Mesenchymal stem cell (in vitro differentiated cells and primary cell): ENCODE results near the gene RC3H1.
"Not testable (repeated sequence)": the region's sequence is repeated elsewhere in the genome, so short reads cannot be mapped to it uniquely, and the experiment has no call there.

Source experiments
- DNase-seq: peaks from one replicate; pipeline ENCODE4 v3.0.0-alpha.2; 2013
- H2AFZ ChIP-seq: one replicate; pipeline ENCODE4 v1.6.1; 2013; ENCODE audit warnings: low read depth, mild to moderate bottlenecking, control low read depth, inconsistent platforms, low read length, moderate library complexity
- H2AK5ac ChIP-seq: 2 replicates; pipeline ENCODE4 v1.6.1; 2013; ENCODE audit warnings: low read length, moderate library complexity, mild to moderate bottlenecking, inconsistent platforms; ENCODE audit not compliant: severe bottlenecking
- H2BK120ac ChIP-seq: one replicate; pipeline ENCODE4 v1.6.1; 2013; ENCODE audit warnings: low read depth, mild to moderate bottlenecking, inconsistent platforms, low read length, moderate library complexity
- H2BK12ac ChIP-seq, 2 experiments: one replicate each; pipeline ENCODE4 v1.6.1; 2013; ENCODE audit warnings: inconsistent platforms in 2 of 2, low read length in 2 of 2, mild to moderate bottlenecking in 2 of 2, moderate library complexity in 2 of 2, control low read depth in 1 of 2
- H2BK15ac ChIP-seq: one replicate; pipeline ENCODE4 v1.6.1; 2013; ENCODE audit warnings: mild to moderate bottlenecking, low read depth, inconsistent platforms; ENCODE audit not compliant: poor library complexity, severe bottlenecking
- H2BK5ac ChIP-seq: 2 replicates; pipeline ENCODE4 v1.6.1; 2013; ENCODE audit warnings: low read depth, mild to moderate bottlenecking, low read length, control low read depth, inconsistent platforms; ENCODE audit not compliant: poor library complexity, severe bottlenecking
- H3K14ac ChIP-seq, 2 experiments: one replicate each; pipeline ENCODE4 v1.6.1; 2013; ENCODE audit warnings: inconsistent platforms in 2 of 2, low read length in 2 of 2, control low read depth in 1 of 2, mild to moderate bottlenecking in 1 of 2, moderate library complexity in 1 of 2
- H3K18ac ChIP-seq, 2 experiments: one replicate each; pipeline ENCODE4 v1.6.1; 2013; ENCODE audit warnings: inconsistent platforms in 2 of 2, low read length in 2 of 2, control low read depth in 1 of 2, low read depth in 1 of 2, mild to moderate bottlenecking in 1 of 2
- H3K23ac ChIP-seq, 2 experiments: one replicate each; pipeline ENCODE4 v1.6.1; 2013; ENCODE audit warnings: inconsistent platforms in 2 of 2, low read length in 2 of 2, mild to moderate bottlenecking in 2 of 2, moderate library complexity in 2 of 2, control low read depth in 1 of 2
- H3K27ac ChIP-seq: 2 replicates; pipeline ENCODE4 v1.5.1; 2013; ENCODE audit warnings: mild to moderate bottlenecking, moderate library complexity, low read length, control low read depth, inconsistent platforms; ENCODE audit not compliant: poor library complexity, severe bottlenecking
- H3K27me3 ChIP-seq, 2 experiments: 2 replicates each; pipeline versions ENCODE4 v1.6.1 to v1.7.0; 2013; ENCODE audit warnings: low read length in 2 of 2, mild to moderate bottlenecking in 2 of 2, moderate library complexity in 2 of 2, control low read depth in 1 of 2, inconsistent platforms in 1 of 2; ENCODE audit not compliant: control insufficient read depth in 1 of 2, insufficient read depth in 1 of 2
- H3K36me3 ChIP-seq, 2 experiments: 2 replicates each; pipeline versions ENCODE4 v1.6.1 to v1.7.0; 2013; ENCODE audit warnings: low read length in 2 of 2, control low read depth in 1 of 2, inconsistent platforms in 1 of 2, low read depth in 1 of 2, mild to moderate bottlenecking in 1 of 2; ENCODE audit not compliant: insufficient read depth in 2 of 2, control insufficient read depth in 1 of 2
- H3K4ac ChIP-seq, 2 experiments: one replicate each; pipeline ENCODE4 v1.6.1; 2013; ENCODE audit warnings: inconsistent platforms in 2 of 2, low read length in 2 of 2, mild to moderate bottlenecking in 2 of 2, moderate library complexity in 2 of 2, control low read depth in 1 of 2, low read depth in 1 of 2
- H3K4me1 ChIP-seq: 2 replicates; pipeline ENCODE4 v1.6.1; 2013; ENCODE audit warnings: low read depth, low read length, control low read depth; ENCODE audit not compliant: control insufficient read depth, insufficient read depth
- H3K4me2 ChIP-seq: 2 replicates; pipeline ENCODE4 v1.6.1; 2013; ENCODE audit warnings: low read length, mild to moderate bottlenecking, inconsistent platforms; ENCODE audit not compliant: poor library complexity, severe bottlenecking
- H3K4me3 ChIP-seq, 2 experiments: 2 replicates each; pipeline versions ENCODE4 v1.5.1 to v1.7.0; 2013; ENCODE audit warnings: low read length in 2 of 2, mild to moderate bottlenecking in 2 of 2, control low read depth in 1 of 2, low read depth in 1 of 2; ENCODE audit not compliant: insufficient read depth in 1 of 2
- H3K79me1 ChIP-seq: replicated peaks from 2 replicates; pipeline ENCODE4 v1.6.1; 2013; ENCODE audit warnings: mild to moderate bottlenecking, control low read depth, low read length, inconsistent platforms; ENCODE audit not compliant: poor library complexity, severe bottlenecking
- H3K9ac ChIP-seq: 2 replicates; pipeline ENCODE4 v1.7.0; 2013; ENCODE audit warnings: mild to moderate bottlenecking, low read length, moderate library complexity
- H3K9me3 ChIP-seq: 2 replicates; pipeline ENCODE4 v1.7.0; 2013; ENCODE audit warnings: mild to moderate bottlenecking, low read length; ENCODE audit not compliant: control insufficient read depth
- H4K8ac ChIP-seq: one replicate; pipeline ENCODE4 v1.6.1; 2013; ENCODE audit warnings: inconsistent platforms, mild to moderate bottlenecking, low read length, moderate library complexity
- H4K91ac ChIP-seq: one replicate; pipeline ENCODE4 v1.6.1; 2013; ENCODE audit warnings: mild to moderate bottlenecking, low read length, inconsistent platforms
- WGBS: methylation state at CpG from one replicate; pipeline ENCODE4 v1.1.7; 2013; ENCODE audit warnings: mixed read lengths; 5-methylcytosine and 5-hydroxymethylcytosine counted together

The RC3H1 gene

DNA sequence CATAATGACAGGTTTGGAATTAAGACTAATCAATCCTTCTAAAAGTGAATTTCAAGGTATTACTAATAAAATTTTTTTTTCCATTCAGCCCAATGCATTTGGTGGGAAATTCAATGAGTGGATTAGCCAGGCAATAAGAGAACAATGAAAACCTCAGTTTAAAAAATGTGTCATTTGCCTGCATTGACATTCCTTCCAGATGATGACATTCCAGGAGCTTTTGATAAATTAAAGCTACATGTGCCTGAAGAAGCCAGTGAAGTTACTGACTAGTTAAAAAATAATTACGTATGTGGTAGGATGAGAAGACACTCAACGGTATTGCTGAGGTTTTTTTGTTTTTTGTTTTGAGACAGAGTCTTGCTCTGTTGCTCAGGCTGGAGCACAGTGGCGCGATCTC lies 37.9 kb upstream of the RC3H1 start:
- H3K9ac ChIP-seq, result no peak overlapping the region
- H3K14ac ChIP-seq, result no peak overlapping the region
- H3K27ac ChIP-seq, result no peak overlapping the region
- H3K18ac ChIP-seq, result no peak overlapping the region
- no peak overlapping the region for H3K4me3 ChIP-seq
- H3K4me2 ChIP-seq, result no peak overlapping the region
- H3K4me1 ChIP-seq, result no peaks in the 10 kb centered on the region
- no peak overlapping the region for H4K8ac ChIP-seq
- H3K23ac ChIP-seq, result no peak overlapping the region
- 89% methylated on average over 4 of the region's 4 CpGs for WGBS
- H2BK120ac ChIP-seq, result no peak overlapping the region
- no peak overlapping the region for H2BK12ac ChIP-seq
- H3K9me3 ChIP-seq, result no peaks in the 10 kb centered on the region
- H2AFZ ChIP-seq, result no peak overlapping the region
- no peaks in the 10 kb centered on the region for H3K79me1 ChIP-seq
- H4K91ac ChIP-seq, result no peak overlapping the region
- no peak overlapping the region for H3K4ac ChIP-seq
- H3K36me3 ChIP-seq, result no peaks in the 10 kb centered on the region
- H3K27me3 ChIP-seq, result no peaks in the 10 kb centered on the region
- DNase-seq, result no peak
- H2BK5ac ChIP-seq, result no peak overlapping the region
- no peak overlapping the region for H2BK15ac ChIP-seq
- H2AK5ac ChIP-seq, result no peak overlapping the region

DNA sequence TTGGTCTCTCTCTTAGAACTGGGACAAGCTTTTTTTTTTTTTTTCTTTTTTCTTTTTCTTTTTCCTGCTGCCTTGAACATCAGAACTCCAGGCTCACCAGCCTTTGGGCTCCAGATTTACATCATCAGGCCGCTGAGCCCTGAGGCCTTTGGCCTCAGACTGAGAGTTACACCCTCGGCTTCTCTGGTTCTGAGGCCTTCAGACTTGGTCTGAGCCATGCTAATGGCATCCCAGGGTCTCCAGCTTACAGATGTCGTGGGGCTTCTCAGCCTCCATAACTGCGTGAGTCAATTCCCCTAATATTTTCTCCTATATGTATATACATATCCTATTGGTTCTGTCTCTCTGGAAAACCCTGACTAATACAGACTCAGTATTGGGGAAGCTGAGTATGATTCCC lies 36.5 kb upstream of the RC3H1 start:
- H3K9me3 ChIP-seq, result no peaks in the 10 kb centered on the region

DNA sequence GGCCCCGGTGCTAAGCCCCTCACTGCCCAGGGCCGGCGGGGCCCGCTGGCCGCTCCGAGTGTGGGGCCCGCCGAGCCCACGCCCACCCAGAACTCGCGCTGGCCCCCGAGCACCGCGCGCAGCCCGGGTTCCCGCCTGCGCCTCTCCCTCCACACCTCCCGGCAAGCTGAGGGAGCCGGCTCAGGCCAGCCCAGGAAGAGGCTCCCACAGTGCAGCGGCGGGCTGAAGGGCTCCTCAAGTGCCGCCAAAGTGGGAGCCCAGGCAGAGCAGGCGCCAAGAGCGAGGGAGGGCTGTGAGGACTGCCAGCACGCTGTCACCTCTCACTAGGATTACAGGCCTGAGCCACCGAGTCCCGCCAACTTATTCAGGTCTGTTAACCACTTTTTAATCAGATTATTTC lies 34.5 kb upstream of the RC3H1 start:
- H3K36me3 ChIP-seq, DNase-seq, H4K91ac ChIP-seq: not testable (repeated sequence)

More for the DNA sequence above, 36.5 kb upstream of the RC3H1 start:
- H3K14ac ChIP-seq, result no peak overlapping the region
- H3K36me3 ChIP-seq, result no peaks in the 10 kb centered on the region
- 79% methylated on average over 2 of the region's 4 CpGs for WGBS
- no peak for DNase-seq
- H4K91ac ChIP-seq, result no peak overlapping the region
- no peak overlapping the region for H2BK12ac ChIP-seq
- H3K18ac ChIP-seq, result no peak overlapping the region
- H3K4ac ChIP-seq, result no peak overlapping the region
- H4K8ac ChIP-seq, result no peak overlapping the region
- no peaks in the 10 kb centered on the region for H3K79me1 ChIP-seq
- H2BK5ac ChIP-seq, result no peak overlapping the region
- H3K4me2 ChIP-seq, result no peak overlapping the region
- H2AK5ac ChIP-seq, result no peak overlapping the region
- no peak overlapping the region for H2BK15ac ChIP-seq
- H3K9ac ChIP-seq, result no peak overlapping the region
- no peak overlapping the region for H2BK120ac ChIP-seq
- H3K4me1 ChIP-seq, result no peaks in the 10 kb centered on the region
- no peak overlapping the region for H3K4me3 ChIP-seq
- no peak overlapping the region for H2AFZ ChIP-seq
- H3K27me3 ChIP-seq, result no peaks in the 10 kb centered on the region
- no peak overlapping the region for H3K23ac ChIP-seq
- no peak overlapping the region for H3K27ac ChIP-seq

DNA sequence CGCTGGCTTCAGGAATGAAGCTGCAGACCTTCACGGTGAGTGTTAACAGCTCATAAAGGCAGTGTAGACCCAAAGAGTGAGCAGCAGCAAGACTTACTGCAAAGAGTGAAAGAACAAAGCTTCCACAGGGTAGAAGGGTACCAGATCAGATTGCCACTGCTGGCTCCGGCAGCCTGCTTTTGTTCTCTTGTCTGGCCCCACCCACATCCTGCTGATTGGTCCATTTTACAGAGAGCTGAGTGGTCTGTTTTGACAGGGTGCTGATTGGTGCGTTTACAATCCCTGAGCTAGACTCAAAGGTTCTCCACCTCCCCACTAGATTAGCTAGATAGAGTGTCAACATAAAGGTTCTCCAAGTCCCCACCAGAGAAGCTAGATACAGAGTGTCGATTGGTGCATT lies 33.6 kb upstream of the RC3H1 start:
- not testable (repeated sequence) for DNase-seq, H2AK5ac ChIP-seq
- 94% methylated on average over 5 of the region's 5 CpGs for WGBS

More for the DNA sequence above, 34.5 kb upstream of the RC3H1 start:
- not testable (repeated sequence) for H2BK15ac ChIP-seq, H3K9me3 ChIP-seq, H3K27me3 ChIP-seq, H3K18ac ChIP-seq, H3K27ac ChIP-seq, H3K4ac ChIP-seq, H3K23ac ChIP-seq, H3K79me1 ChIP-seq, H2BK5ac ChIP-seq, H3K4me2 ChIP-seq, H4K8ac ChIP-seq, H3K9ac ChIP-seq, H2AFZ ChIP-seq, H3K4me3 ChIP-seq, H2AK5ac ChIP-seq, H2BK12ac ChIP-seq, H3K14ac ChIP-seq, H2BK120ac ChIP-seq, H3K4me1 ChIP-seq
- WGBS, result 97% methylated on average over 26 of the region's 28 CpGs

More for the DNA sequence above, 33.6 kb upstream of the RC3H1 start:
- not testable (repeated sequence) for H3K18ac ChIP-seq, H2AFZ ChIP-seq, H4K91ac ChIP-seq, H3K4me2 ChIP-seq, H2BK120ac ChIP-seq, H3K27me3 ChIP-seq, H3K9me3 ChIP-seq, H3K27ac ChIP-seq, H3K9ac ChIP-seq, H3K36me3 ChIP-seq, H3K14ac ChIP-seq, H3K4ac ChIP-seq, H2BK5ac ChIP-seq, H3K4me3 ChIP-seq, H4K8ac ChIP-seq, H3K4me1 ChIP-seq, H3K79me1 ChIP-seq, H3K23ac ChIP-seq, H2BK12ac ChIP-seq, H2BK15ac ChIP-seq
